Activated CD4-positive, alpha-beta memory T cell treated with anti-CD3 and anti-CD28 coated beads, Interleukin-2, amount 10 ng/mL, durations not matched to agents 7 days and 5 days (primary cell): ENCODE data around the gene SAMD9. TPM values are rescaled to one million over a fixed set of nuclear protein-coding genes. Genes with fewer than 3 reads are reported as not detected.
"Not testable (repeated sequence)": the region's sequence is repeated elsewhere in the genome, so short reads cannot be mapped to it uniquely, and the experiment has no call there.

ENCODE experiments used
- CTCF ChIA-PET: fragments of 350-600 bp; sonication (Branson Sonifier 250); formaldehyde crosslinking; loops from one replicate; lab custom pipeline; 2021; ENCODE audit warnings: antibody characterized with exemption, inconsistent platforms; lab: Charles Lee
- POLR2A ChIA-PET: fragments of 350-600 bp; sonication (Branson Sonifier 250); formaldehyde crosslinking; loops from one replicate; lab custom pipeline; 2021; ENCODE audit warnings: antibody characterized with exemption; lab: Charles Lee
- DNase-seq: peaks from one replicate; pipeline ENCODE4 v3.0.0-alpha.2; 2020
- H3K27ac Mint-ChIP-seq: one replicate; pipeline ENCODE4 v1.8.0; 2021; ENCODE audit warnings: mild to moderate bottlenecking, mixed read lengths
- H3K27me3 Mint-ChIP-seq: one replicate; pipeline ENCODE4 v1.8.0; 2021; ENCODE audit warnings: mixed read lengths
- H3K36me3 Mint-ChIP-seq: one replicate; pipeline ENCODE4 v1.8.0; 2021; ENCODE audit warnings: low read depth, mixed read lengths
- H3K4me1 Mint-ChIP-seq: one replicate; pipeline ENCODE4 v1.8.0; 2021; ENCODE audit warnings: mixed read lengths
- H3K4me3 Mint-ChIP-seq: one replicate; pipeline ENCODE4 v1.8.0; 2021; ENCODE audit warnings: mild to moderate bottlenecking, mixed read lengths
- H3K9me3 Mint-ChIP-seq: one replicate; pipeline ENCODE4 v1.8.0; 2021; ENCODE audit warnings: mixed read lengths
- total RNA-seq, 2 experiments: library from RNA; stranded (reverse); gene quantifications; one replicate each; pipeline ENCODE4 v1.2.3, GENCODE V29; 2021

The SAMD9 gene
- total RNA-seq, 2 experiments from 2014 or later: 92.0 to 94.9 TPM

- Mint-ChIP-seq H3K27me3 (peaks cover 6% of the 10 kb centered on the region), H3K36me3 (peaks cover 86% of the 10 kb centered on the region), H3K4me1 (peaks cover 41% of the 10 kb centered on the region), H3K27ac (peak overlapping the region; percentile 57), H3K4me3 (no peak overlapping the region), H3K9me3 (peaks cover 37% of the 10 kb centered on the region)
- no peak for DNase-seq
- ChIA-PET CTCF (interaction anchor here (1.2 kb wide), 1 partner anchor 14 kb away, joined by 3 read pairs; no protein-coding TSS in a partner anchor), POLR2A (no interaction called here)
Measured at GRCh38 chr7:93119191-93119905, 1.6 kb upstream of the SAMD9 start.

- POLR2A ChIA-PET: interaction anchor here (0.7 to 3.2 kb wide), 37 partner anchors 9 to 1177 kb away, joined by 3 to 46 read pairs (median 4); partner anchors contain the start of genes AKAP9, ANKIB1, CDK6 and FAM133B
- Mint-ChIP-seq H3K4me1 (peaks cover 58% of the 10 kb centered on the region), H3K9me3 (peaks cover 36% of the 10 kb centered on the region), H3K27ac (peak overlapping the region; percentile 93), H3K4me3 (peak overlapping the region; percentile 98), H3K36me3 (peaks cover 87% of the 10 kb centered on the region), H3K27me3 (no peaks in the 10 kb centered on the region)
- no peak for DNase-seq
- CTCF ChIA-PET: interaction anchor here (0.6 to 1.3 kb wide), 7 partner anchors 25 to 1236 kb away, joined by 3 to 4 read pairs (median 3); no protein-coding TSS in a partner anchor
Measured at GRCh38 chr7:93117327-93117726, 452 bp downstream of the SAMD9 start.

GRCh38 chr7:93115796-93116195 lies 2.0 kb downstream of the SAMD9 start:
- Mint-ChIP-seq H3K9me3 (peaks cover 34% of the 10 kb centered on the region), H3K36me3 (peaks cover 88% of the 10 kb centered on the region), H3K4me1 (peaks cover 71% of the 10 kb centered on the region), H3K4me3 (peak overlapping the region; percentile 98), H3K27ac (peak overlapping the region; percentile 93), H3K27me3 (no peaks in the 10 kb centered on the region)
- no peak for DNase-seq
- CTCF ChIA-PET: no interaction called here
- POLR2A ChIA-PET: interaction anchor here (1.5 to 3.2 kb wide), 4 partner anchors 31 to 303 kb away, joined by 3 to 46 read pairs (median 14); partner anchors contain the start of genes SAMD9L and VPS50

- Mint-ChIP-seq H3K4me3 (no peak overlapping the region), H3K27me3 (no peaks in the 10 kb centered on the region), H3K4me1 (peaks cover 33% of the 10 kb centered on the region), H3K36me3 (peaks cover 99% of the 10 kb centered on the region), H3K9me3 (peaks cover 52% of the 10 kb centered on the region), H3K27ac (no peak overlapping the region)
- ChIA-PET CTCF (no interaction called here), POLR2A (interaction anchor here (0.7 kb wide), 1 partner anchor 10 kb away, joined by 3 read pairs; the partner anchor contains the start of gene SAMD9)
- no peak for DNase-seq
Measured at GRCh38 chr7:93108003-93108402, 9.8 kb downstream of the SAMD9 start.

GRCh38 chr7:93097388-93097787 lies 20.4 kb downstream of the SAMD9 start:
- Mint-ChIP-seq H3K36me3 (peaks cover 28% of the 10 kb centered on the region), H3K27ac (no peak overlapping the region), H3K4me3 (no peak overlapping the region), H3K27me3 (peaks cover 8% of the 10 kb centered on the region), H3K4me1 (no peaks in the 10 kb centered on the region), H3K9me3 (peaks cover 19% of the 10 kb centered on the region)
- ChIA-PET CTCF (no interaction called here), POLR2A (no interaction called here)
- no peak for DNase-seq

GRCh38 chr7:93092757-93093370 lies 24.9 kb downstream of the SAMD9 start:
- Mint-ChIP-seq H3K4me3 (no peak overlapping the region), H3K27me3 (peaks cover 34% of the 10 kb centered on the region), H3K9me3 (peaks cover 4% of the 10 kb centered on the region), H3K4me1 (no peaks in the 10 kb centered on the region), H3K27ac (no peak overlapping the region), H3K36me3 (peaks cover 2% of the 10 kb centered on the region)
- no peak for DNase-seq
- ChIA-PET CTCF (interaction anchor here (0.7 to 1.4 kb wide), 4 partner anchors 9 to 149 kb away, joined by 3 to 11 read pairs (median 4); partner anchors contain the start of gene VPS50), POLR2A (interaction anchor here (1.0 to 1.2 kb wide), 2 partner anchors 24 to 139 kb away, joined by 3 to 4 read pairs; partner anchors contain the start of gene VPS50)

GRCh38 chr7:93073357-93073756 lies 44.4 kb downstream of the SAMD9 start:
- H3K4me3 Mint-ChIP-seq, H3K27ac Mint-ChIP-seq, CTCF ChIA-PET, H3K9me3 Mint-ChIP-seq, POLR2A ChIA-PET, DNase-seq, H3K36me3 Mint-ChIP-seq, H3K4me1 Mint-ChIP-seq: not testable (repeated sequence)
- H3K27me3 Mint-ChIP-seq: peaks cover 12% of the 10 kb centered on the region

- H3K4me3 Mint-ChIP-seq: no peak overlapping the region
- CTCF ChIA-PET: no interaction called here
- H3K27ac Mint-ChIP-seq: no peak overlapping the region
- H3K9me3 Mint-ChIP-seq: peaks cover 3% of the 10 kb centered on the region
- POLR2A ChIA-PET: no interaction called here
- H3K36me3 Mint-ChIP-seq: no peaks in the 10 kb centered on the region
- DNase-seq: no peak
- peaks cover 7% of the 10 kb centered on the region for H3K27me3 Mint-ChIP-seq
- peaks cover 7% of the 10 kb centered on the region for H3K4me1 Mint-ChIP-seq
Measured at GRCh38 chr7:93062599-93062998, 55.2 kb downstream of the SAMD9 start.

GRCh38 chr7:93060865-93061264 lies 56.9 kb downstream of the SAMD9 start:
- Mint-ChIP-seq H3K9me3 (no peaks in the 10 kb centered on the region), H3K27me3 (peaks cover 4% of the 10 kb centered on the region), H3K4me1 (peaks cover 7% of the 10 kb centered on the region), H3K36me3 (no peaks in the 10 kb centered on the region), H3K27ac (no peak overlapping the region), H3K4me3 (no peak overlapping the region)
- POLR2A ChIA-PET: no interaction called here
- no peak for DNase-seq
- CTCF ChIA-PET: interaction anchor here (1.3 kb wide), 1 partner anchor 440 kb away, joined by 4 read pairs; no protein-coding TSS in a partner anchor

GRCh38 chr7:93060025-93060424 lies 57.8 kb downstream of the SAMD9 start:
- POLR2A ChIA-PET: no interaction called here
- CTCF ChIA-PET: interaction anchor here (1.1 to 1.3 kb wide), 2 partner anchors 96 to 439 kb away, joined by 3 to 4 read pairs; no protein-coding TSS in a partner anchor
- peaks cover 4% of the 10 kb centered on the region for H3K27me3 Mint-ChIP-seq

GRCh38 chr7:93056621-93057020 lies 61.2 kb downstream of the SAMD9 start:
- DNase-seq, H3K4me3 Mint-ChIP-seq, H3K9me3 Mint-ChIP-seq, H3K27ac Mint-ChIP-seq, POLR2A ChIA-PET, H3K27me3 Mint-ChIP-seq, H3K36me3 Mint-ChIP-seq: not testable (repeated sequence)
- CTCF ChIA-PET: interaction anchor here (1.0 kb wide), 2 partner anchors 224 to 596 kb away, joined by 4 to 5 read pairs; no protein-coding TSS in a partner anchor
- peaks cover 22% of the 10 kb centered on the region for H3K4me1 Mint-ChIP-seq

More at GRCh38 chr7:93060025-93060424, 57.8 kb downstream of the SAMD9 start:
- Mint-ChIP-seq H3K4me1 (peaks cover 11% of the 10 kb centered on the region), H3K27ac (no peak overlapping the region), H3K4me3 (no peak overlapping the region), H3K9me3 (no peaks in the 10 kb centered on the region), H3K36me3 (no peaks in the 10 kb centered on the region)
- DNase-seq: no peak

- H3K36me3 Mint-ChIP-seq: no peaks in the 10 kb centered on the region
- DNase-seq: no peak
- CTCF ChIA-PET: interaction anchor here (1.0 kb wide), 1 partner anchor 223 kb away, joined by 4 read pairs; no protein-coding TSS in a partner anchor
- peaks cover 20% of the 10 kb centered on the region for H3K4me1 Mint-ChIP-seq
- H3K27ac Mint-ChIP-seq: no peak overlapping the region
- H3K4me3 Mint-ChIP-seq: no peak overlapping the region
- POLR2A ChIA-PET: no interaction called here
- no peaks in the 10 kb centered on the region for H3K9me3 Mint-ChIP-seq
- H3K27me3 Mint-ChIP-seq: no peaks in the 10 kb centered on the region
Measured at GRCh38 chr7:93055543-93056107, 62.2 kb downstream of the SAMD9 start.
